Astrocyte (in vitro differentiated cells and primary cell): ENCODE data around the gene DISC1. TPM values are rescaled to one million over a fixed set of nuclear protein-coding genes. Genes with fewer than 3 reads are reported as not detected.

Experiments used
- DNase-seq: peaks from one replicate; pipeline ENCODE4 v3.0.0-alpha.2; 2010; ENCODE audit warnings: low read depth
- FAIRE-seq: peaks from 2 replicates; lab custom pipeline; 2011; peaks lifted over from hg19 to GRCh38; lab: Jason Lieb, UNC
- H2AFZ ChIP-seq: 2 replicates; pipeline ENCODE4 v1.6.0; 2012; ENCODE audit warnings: low read depth, low read length, inconsistent platforms
- H3K27ac ChIP-seq: 2 replicates; pipeline ENCODE4 v1.5.1; 2011; ENCODE audit warnings: low read depth, low read length, inconsistent platforms
- H3K27me3 ChIP-seq: 2 replicates; pipeline ENCODE4 v1.6.0; 2011; ENCODE audit warnings: low read length, inconsistent platforms; ENCODE audit not compliant: insufficient read depth
- H3K36me3 ChIP-seq: 2 replicates; pipeline ENCODE4 v1.5.1; 2011; ENCODE audit warnings: low read length, inconsistent platforms; ENCODE audit not compliant: insufficient read depth
- H3K4me1 ChIP-seq: 2 replicates; pipeline ENCODE4 v1.5.1; 2011; ENCODE audit warnings: low read length, inconsistent platforms; ENCODE audit not compliant: insufficient read depth
- H3K4me2 ChIP-seq: 2 replicates; pipeline ENCODE4 v1.6.0; 2012; ENCODE audit warnings: low read length, inconsistent platforms
- H3K4me3 ChIP-seq: 2 replicates; pipeline ENCODE4 v1.5.1; 2011; ENCODE audit warnings: low read depth, mild to moderate bottlenecking, low read length, inconsistent platforms; ENCODE audit not compliant: insufficient read depth
- H3K79me2 ChIP-seq: 2 replicates; pipeline ENCODE4 v1.6.0; 2012; ENCODE audit warnings: mild to moderate bottlenecking, low read length, inconsistent platforms; ENCODE audit not compliant: insufficient read depth
- H3K9ac ChIP-seq: 2 replicates; pipeline ENCODE4 v1.6.0; 2012; ENCODE audit warnings: mild to moderate bottlenecking, low read length, inconsistent platforms
- H3K9me3 ChIP-seq: 2 replicates; pipeline ENCODE4 v1.5.1; 2012; ENCODE audit warnings: low read depth, mild to moderate bottlenecking, low read length, inconsistent platforms; ENCODE audit not compliant: insufficient read depth
- H4K20me1 ChIP-seq: 2 replicates; pipeline ENCODE4 v1.6.0; 2012; ENCODE audit warnings: low read length, inconsistent platforms; ENCODE audit not compliant: insufficient read depth
- H3K27ac Mint-ChIP-seq: one replicate; pipeline ENCODE4 v1.8.0; 2021; ENCODE audit warnings: mild to moderate bottlenecking, mixed read lengths; ENCODE audit not compliant: unreplicated experiment
- H3K27me3 Mint-ChIP-seq: one replicate; pipeline ENCODE4 v1.8.0; 2021; ENCODE audit warnings: low read depth, mixed read lengths; ENCODE audit not compliant: unreplicated experiment
- H3K36me3 Mint-ChIP-seq: one replicate; pipeline ENCODE4 v1.8.0; 2021; ENCODE audit warnings: low read depth, mixed read lengths; ENCODE audit not compliant: unreplicated experiment
- H3K4me1 Mint-ChIP-seq: one replicate; pipeline ENCODE4 v1.8.0; 2021; ENCODE audit warnings: low read depth, mixed read lengths; ENCODE audit not compliant: unreplicated experiment
- H3K4me3 Mint-ChIP-seq: one replicate; pipeline ENCODE4 v1.8.0; 2021; ENCODE audit warnings: mild to moderate bottlenecking, moderate library complexity, mixed read lengths; ENCODE audit not compliant: unreplicated experiment
- H3K9me3 Mint-ChIP-seq: one replicate; pipeline ENCODE4 v1.8.0; 2021; ENCODE audit warnings: mild to moderate bottlenecking, mixed read lengths; ENCODE audit not compliant: unreplicated experiment
- CTCF ChIP-seq: IDR thresholded peaks from 2 replicates; pipeline ENCODE4 v1.5.1; 2011; ENCODE audit warnings: low read depth, mild to moderate bottlenecking, inconsistent platforms, low read length, moderate library complexity; ENCODE audit not compliant: insufficient read depth
- EZH2 ChIP-seq: IDR thresholded peaks from 2 replicates; pipeline ENCODE4 v1.6.1; 2012; ENCODE audit warnings: mild to moderate bottlenecking, low read length, inconsistent platforms; ENCODE audit not compliant: insufficient read depth
- total RNA-seq: library from RNA; stranded (reverse); gene quantifications from 2 replicates; pipeline ENCODE4 v1.2.1, GENCODE V29; 2021

Gene DISC1
- total RNA-seq, 1 donor from 2014 or later, result 9.1 TPM

- Mint-ChIP-seq H3K9me3 (no peaks in the 10 kb centered on the region), H3K27me3 (no peaks in the 10 kb centered on the region), H3K4me1 (no peaks in the 10 kb centered on the region), H3K4me3 (no peak overlapping the region), H3K27ac (no peak overlapping the region), H3K36me3 (peaks cover 2% of the 10 kb centered on the region)
- Histone ChIP-seq H4K20me1 (no peaks in the 10 kb centered on the region), H3K4me3 (no peak overlapping the region), H3K36me3 (no peaks in the 10 kb centered on the region), H3K4me1 (no peaks in the 10 kb centered on the region), H3K4me2 (no peak overlapping the region), H3K27me3 (no peaks in the 10 kb centered on the region), H3K9ac (no peak overlapping the region), H3K9me3 (no peaks in the 10 kb centered on the region), H3K27ac (no peak overlapping the region), H3K79me2 (no peaks in the 10 kb centered on the region), H2AFZ (no peak overlapping the region)
- TF ChIP-seq EZH2, result no peak
- no peak for TF ChIP-seq CTCF
- FAIRE-seq (no peak), DNase-seq (no peak)
Observed at GRCh38 chr1:232005300-232005699, 378.7 kb downstream of the DISC1 start.

- Mint-ChIP-seq H3K36me3 (peaks cover 2% of the 10 kb centered on the region), H3K9me3 (no peaks in the 10 kb centered on the region), H3K27ac (no peak overlapping the region), H3K4me1 (peaks cover 11% of the 10 kb centered on the region), H3K27me3 (no peaks in the 10 kb centered on the region), H3K4me3 (no peak overlapping the region)
- Histone ChIP-seq H3K9me3 (no peaks in the 10 kb centered on the region), H3K36me3 (no peaks in the 10 kb centered on the region), H3K9ac (no peak overlapping the region), H2AFZ (no peak overlapping the region), H3K4me1 (peaks cover 5% of the 10 kb centered on the region), H3K4me3 (no peak overlapping the region), H3K27me3 (no peaks in the 10 kb centered on the region), H3K79me2 (no peaks in the 10 kb centered on the region), H4K20me1 (no peaks in the 10 kb centered on the region), H3K27ac (no peak overlapping the region), H3K4me2 (no peak overlapping the region)
- DNase-seq, result no peak
- no peak for TF ChIP-seq EZH2
- TF ChIP-seq CTCF, result no peak
- no peak for FAIRE-seq
Observed at GRCh38 chr1:232009741-232010140, 383.2 kb downstream of the DISC1 start.

- Mint-ChIP-seq H3K27ac (no peak overlapping the region), H3K36me3 (peaks cover 2% of the 10 kb centered on the region), H3K9me3 (no peaks in the 10 kb centered on the region), H3K27me3 (no peaks in the 10 kb centered on the region), H3K4me1 (peaks cover 11% of the 10 kb centered on the region), H3K4me3 (no peak overlapping the region)
- Histone ChIP-seq H2AFZ (no peak overlapping the region), H3K27me3 (no peaks in the 10 kb centered on the region), H3K4me3 (no peak overlapping the region), H3K79me2 (no peaks in the 10 kb centered on the region), H3K9ac (no peak overlapping the region), H4K20me1 (no peaks in the 10 kb centered on the region), H3K27ac (no peak overlapping the region), H3K9me3 (no peaks in the 10 kb centered on the region), H3K4me2 (no peak overlapping the region), H3K4me1 (peaks cover 5% of the 10 kb centered on the region), H3K36me3 (no peaks in the 10 kb centered on the region)
- FAIRE-seq (no peak), DNase-seq (peak; percentile 64)
- TF ChIP-seq CTCF, result no peak
- TF ChIP-seq EZH2, result no peak
Observed at GRCh38 chr1:232011961-232012360, 385.4 kb downstream of the DISC1 start.
